Fibroblast of villous mesenchyme (primary cell): ENCODE results near the gene FAM217B. TPM values are rescaled to one million over a fixed set of nuclear protein-coding genes. Genes with fewer than 3 reads are reported as not detected.
A peak's percentile ranks its signal among the peaks of the same experiment; 100 is the strongest.

ENCODE experiments used
- DNase-seq: peaks from one replicate; pipeline ENCODE4 v3.0.0-alpha.2; 2010; ENCODE audit warnings: low read depth
- H3K4me3 ChIP-seq: 2 replicates; pipeline ENCODE4 v1.5.1; 2011; ENCODE audit warnings: low read depth, mild to moderate bottlenecking, low read length
- CTCF ChIP-seq: IDR thresholded peaks from 2 replicates; pipeline ENCODE4 v1.5.1; 2012; ENCODE audit warnings: low read depth, mild to moderate bottlenecking, low read length; ENCODE audit not compliant: insufficient read depth
- total RNA-seq: library from RNA; depleted of rRNA; stranded (reverse); fragments of >200 nt; gene quantifications from 2 replicates; pipeline ENCODE4 v1.2.3, GENCODE V29; 2012

The FAM217B gene
- total RNA-seq, result 3.9 and 5.6 TPM in 2 replicates

GRCh38 chr20:59940129-59940955, at the start of gene FAM217B, which contains the start of gene PPP1R3D:
Gene FAM217B (plus strand): TSS chr20:59940389. CDS start chr20:59943944, 3,555 bp downstream.
Gene PPP1R3D (minus strand): TSS chr20:59940305. CDS start chr20:59939931, 374 bp downstream.
- peak; percentile 98 for DNase-seq
- TF ChIP-seq CTCF, result no peak
- H3K4me3 ChIP-seq, result peak within 1 kb of the TSS; percentile 84

GRCh38 chr20:59891581-59891980, 48.6 kb upstream of the FAM217B start:
- DNase-seq, result no peak

DNA sequence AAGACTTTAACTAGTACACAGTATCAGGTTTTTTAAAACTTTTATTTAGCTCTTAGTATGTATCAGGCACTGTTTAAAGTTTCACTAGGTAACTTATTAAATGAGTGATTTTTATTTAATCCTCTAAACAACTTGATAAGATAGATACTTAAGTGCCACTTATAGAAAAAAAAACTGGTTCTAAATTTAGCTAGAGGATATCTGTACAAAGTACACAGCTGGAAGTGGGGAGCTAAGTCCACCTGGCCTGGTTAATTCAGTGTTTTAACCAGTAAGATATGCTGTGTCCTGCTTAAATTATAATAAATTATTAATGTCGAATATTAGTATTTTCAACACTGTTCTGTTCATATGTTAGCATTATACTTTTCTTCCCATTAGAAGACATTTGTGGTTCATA, 44.3 kb upstream of the FAM217B start:
- no peak for DNase-seq
- no peak for TF ChIP-seq CTCF
- no peak overlapping the region for H3K4me3 ChIP-seq

More at GRCh38 chr20:59891581-59891980, 48.6 kb upstream of the FAM217B start:
- no peak for TF ChIP-seq CTCF
- no peak overlapping the region for H3K4me3 ChIP-seq

DNA sequence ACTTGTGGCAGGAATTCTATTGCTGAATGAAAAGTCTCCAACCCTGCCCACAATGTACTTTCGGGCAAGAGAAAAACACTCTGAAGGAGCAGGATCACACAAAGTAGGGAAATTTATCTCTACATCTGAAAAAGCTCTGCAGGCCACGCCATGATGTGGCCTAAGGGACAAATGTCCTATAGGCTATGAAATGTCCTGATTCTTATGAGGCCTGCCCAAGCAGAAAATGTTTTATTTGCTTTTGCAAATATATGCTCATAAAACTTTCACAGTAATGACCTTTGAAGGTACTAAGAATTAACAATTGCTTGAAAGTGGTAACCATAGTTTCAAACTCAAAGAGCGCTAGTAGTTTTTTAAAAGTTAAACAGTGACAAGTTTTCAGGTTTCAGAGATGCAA, 37.7 kb upstream of the FAM217B start:
- no peak for DNase-seq
- H3K4me3 ChIP-seq, result no peak overlapping the region
- no peak for TF ChIP-seq CTCF

GRCh38 chr20:59903621-59904020, 36.6 kb upstream of the FAM217B start:
- DNase-seq, result no peak
- no peak for TF ChIP-seq CTCF
- H3K4me3 ChIP-seq, result no peak overlapping the region

DNA sequence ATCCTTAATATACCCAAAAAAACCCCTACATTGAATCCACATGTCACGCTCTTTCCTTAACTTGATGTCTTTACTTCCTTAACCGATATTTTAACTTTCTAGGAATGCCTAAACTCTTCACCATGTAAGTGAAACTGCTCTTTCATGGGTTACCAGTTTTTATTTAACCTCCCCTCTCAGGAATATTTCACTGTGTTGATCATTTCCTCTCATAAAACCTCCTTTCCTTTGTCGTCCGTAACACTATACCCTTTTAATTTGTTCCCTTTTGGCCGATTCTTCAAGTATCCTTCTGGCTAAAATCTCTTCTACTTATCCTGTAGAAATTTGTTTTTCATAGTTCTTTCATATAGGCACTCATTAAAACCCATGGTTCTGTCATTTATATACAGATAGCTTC, 31.3 kb upstream of the FAM217B start:
- no peak for TF ChIP-seq CTCF
- H3K4me3 ChIP-seq, result no peak overlapping the region
- DNase-seq, result no peak

GRCh38 chr20:59911041-59911440, 29.1 kb upstream of the FAM217B start:
- no peak overlapping the region for H3K4me3 ChIP-seq
- DNase-seq, result no peak
- TF ChIP-seq CTCF, result no peak
